HG03025 (cell line): ENCODE measurements around the gene SBK2.

ENCODE experiments used
- ATAC-seq: cut with Tn5 transposase; IDR thresholded peaks from one replicate; pipeline ENCODE4 v1.9.1; 2021; ENCODE audit warnings: mild to moderate bottlenecking, moderate library complexity; ENCODE audit not compliant: unreplicated experiment, low FRiP score

Gene SBK2

DNA sequence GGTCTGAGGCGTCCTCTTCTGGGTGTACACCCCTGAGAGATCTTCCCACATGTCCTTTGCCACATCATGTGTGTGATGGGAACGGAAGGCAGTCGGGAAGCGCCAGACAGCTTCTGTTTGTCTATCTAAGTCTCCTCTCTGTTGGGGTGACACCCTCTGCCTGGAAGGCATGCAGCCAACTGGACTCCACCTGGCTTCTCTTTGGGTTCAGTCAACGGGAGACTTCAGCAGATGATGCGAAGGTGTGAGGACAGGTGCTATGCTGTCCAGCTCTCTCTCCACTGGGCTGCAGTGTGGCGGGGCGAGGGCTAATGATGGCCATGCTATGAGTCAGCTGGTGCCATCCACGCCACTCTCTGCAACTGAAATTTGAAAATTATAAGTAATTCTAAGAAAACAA is 22.8 kb upstream of the SBK2 start:
- ATAC-seq: no peak

DNA sequence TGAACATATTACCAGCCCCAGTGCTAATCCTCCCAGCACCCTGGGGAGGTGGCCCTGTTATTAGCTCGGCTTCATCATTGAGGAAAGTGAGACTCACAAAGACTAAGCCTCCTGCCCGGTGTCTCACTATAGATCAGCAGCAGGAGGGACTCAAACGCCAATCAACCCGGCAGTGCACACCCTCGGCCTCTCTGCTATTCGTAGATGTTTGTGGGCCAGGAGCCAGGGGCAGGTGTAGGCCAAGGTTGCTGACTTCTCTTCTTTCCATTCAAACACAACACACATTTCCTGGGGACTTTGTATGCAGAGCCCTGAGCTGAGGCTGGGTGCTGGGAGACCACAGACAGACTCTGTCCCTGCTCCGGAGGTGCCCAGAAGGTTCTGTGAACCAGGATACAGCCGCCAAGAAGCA is 17.8 kb upstream of the SBK2 start:
- ATAC-seq: no peak

DNA sequence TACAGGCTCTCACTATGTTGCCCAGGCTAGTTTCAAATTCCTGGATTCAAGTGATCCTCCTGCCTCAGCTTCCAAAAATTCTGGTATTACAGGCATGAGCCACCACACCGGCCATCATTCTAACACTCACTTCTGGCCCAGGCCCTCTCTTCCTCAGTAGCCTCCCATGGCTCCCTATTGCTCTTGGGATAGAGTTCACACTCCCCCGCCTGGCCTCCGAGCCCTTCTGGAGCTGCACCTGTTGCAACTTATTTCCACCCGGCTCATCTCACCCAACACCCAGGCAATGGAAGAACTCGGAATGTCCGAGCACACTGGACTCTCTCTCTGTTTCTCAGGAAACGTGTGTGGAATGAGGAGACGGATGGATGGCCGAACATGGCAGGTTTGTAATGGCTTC is 17.4 kb upstream of the SBK2 start:
- no peak for ATAC-seq

DNA sequence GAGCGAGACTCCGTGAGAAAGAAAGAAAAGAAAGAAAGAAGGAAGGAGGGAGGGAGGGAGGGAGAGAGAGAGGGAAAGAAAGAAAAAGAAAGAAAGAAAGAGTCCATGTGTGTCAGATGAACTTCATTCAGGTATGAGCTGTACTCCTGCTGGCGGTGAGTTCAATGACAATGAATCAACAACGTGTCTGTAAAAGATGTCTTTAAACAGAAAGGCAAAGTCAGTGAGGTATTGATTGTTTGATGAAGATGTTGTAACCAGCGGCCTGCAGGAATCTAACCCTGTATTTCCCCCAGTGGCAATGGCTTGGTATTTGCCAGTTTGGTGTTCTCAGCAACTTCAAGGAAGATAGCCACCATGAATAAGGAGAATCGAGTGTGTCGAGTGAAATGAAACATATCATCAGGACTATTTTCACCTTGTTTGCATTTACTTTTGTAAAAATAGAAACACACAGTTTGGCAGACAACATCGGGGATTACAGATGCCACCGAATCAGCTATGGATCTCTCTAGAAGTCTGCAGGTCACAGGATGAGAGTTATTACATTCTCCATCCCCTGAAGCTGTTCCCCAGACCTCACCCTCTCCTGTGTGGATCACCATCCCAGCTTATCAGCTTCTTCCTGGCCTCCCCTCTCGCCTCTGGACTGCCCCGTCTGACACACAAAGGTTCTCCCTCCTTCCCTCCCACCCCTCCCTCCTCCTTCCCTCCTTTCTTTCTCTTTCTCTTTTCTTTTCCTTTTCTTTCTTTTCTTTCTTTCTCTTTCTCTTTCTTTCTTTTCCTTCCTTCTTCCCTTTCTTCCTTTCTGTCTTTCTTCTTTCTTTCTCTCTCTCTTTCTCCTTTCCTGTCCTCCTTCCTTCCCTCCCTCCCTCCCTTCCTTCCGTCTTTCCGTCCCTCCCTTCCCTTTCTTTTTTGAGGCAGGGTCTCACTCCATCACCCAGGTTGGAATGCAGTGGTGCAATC is 16.6 kb upstream of the SBK2 start:
- no peak for ATAC-seq

DNA sequence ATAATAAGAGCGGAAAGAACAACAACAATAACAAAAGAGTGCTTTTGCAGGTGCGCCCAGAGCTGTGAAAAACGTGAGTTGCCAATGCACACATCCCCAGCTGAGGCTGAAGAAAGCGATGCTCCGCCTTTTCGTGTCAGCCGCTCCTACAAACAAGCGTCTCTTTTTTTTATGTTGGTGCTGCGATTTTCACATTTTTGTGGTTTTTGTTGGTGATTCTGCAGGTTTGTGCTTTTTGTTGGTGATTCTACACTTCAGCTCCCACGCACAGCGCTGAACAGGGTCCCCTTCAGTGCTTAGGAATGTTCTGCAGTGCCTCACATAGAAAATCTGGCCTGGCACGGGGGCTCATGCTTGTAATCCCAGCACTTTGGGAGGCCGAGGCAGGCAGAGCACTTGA is 15.7 kb upstream of the SBK2 start:
- no peak for ATAC-seq

DNA sequence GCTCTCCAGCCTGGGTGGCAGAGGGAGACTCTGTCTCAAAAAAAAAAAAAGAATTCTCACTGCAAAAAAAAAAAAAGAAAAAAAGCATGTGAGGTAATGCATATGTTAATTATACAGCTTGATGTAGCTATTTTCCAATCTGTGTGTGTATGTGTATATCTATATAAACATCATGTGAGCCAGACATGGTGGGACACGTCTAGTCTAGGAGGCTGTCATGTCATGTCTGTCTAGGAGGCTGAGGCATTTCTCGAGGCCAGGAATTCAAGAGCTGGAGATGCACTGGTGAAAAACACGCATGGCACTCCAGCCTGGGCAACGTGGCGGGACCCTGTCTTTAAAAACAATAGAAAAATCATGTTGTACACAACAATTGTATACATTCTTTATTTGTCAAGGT is 15.3 kb upstream of the SBK2 start:
- ATAC-seq: no peak

DNA sequence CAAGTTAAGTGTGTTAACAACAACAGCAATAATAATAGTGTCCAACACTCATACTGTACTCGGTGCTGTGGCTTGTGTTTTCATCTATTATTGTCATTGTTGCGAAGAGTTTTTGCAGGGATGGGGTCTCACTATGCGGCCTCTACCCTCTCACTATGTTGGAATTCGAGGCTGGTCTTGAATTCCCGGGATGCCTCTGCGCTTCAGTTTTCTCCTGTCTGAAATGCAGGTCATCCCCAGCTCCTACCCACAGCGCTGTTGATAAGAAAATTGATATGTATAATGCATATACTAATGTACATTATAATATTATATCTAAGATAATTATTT is 13.4 kb upstream of the SBK2 start:
- no peak for ATAC-seq

DNA sequence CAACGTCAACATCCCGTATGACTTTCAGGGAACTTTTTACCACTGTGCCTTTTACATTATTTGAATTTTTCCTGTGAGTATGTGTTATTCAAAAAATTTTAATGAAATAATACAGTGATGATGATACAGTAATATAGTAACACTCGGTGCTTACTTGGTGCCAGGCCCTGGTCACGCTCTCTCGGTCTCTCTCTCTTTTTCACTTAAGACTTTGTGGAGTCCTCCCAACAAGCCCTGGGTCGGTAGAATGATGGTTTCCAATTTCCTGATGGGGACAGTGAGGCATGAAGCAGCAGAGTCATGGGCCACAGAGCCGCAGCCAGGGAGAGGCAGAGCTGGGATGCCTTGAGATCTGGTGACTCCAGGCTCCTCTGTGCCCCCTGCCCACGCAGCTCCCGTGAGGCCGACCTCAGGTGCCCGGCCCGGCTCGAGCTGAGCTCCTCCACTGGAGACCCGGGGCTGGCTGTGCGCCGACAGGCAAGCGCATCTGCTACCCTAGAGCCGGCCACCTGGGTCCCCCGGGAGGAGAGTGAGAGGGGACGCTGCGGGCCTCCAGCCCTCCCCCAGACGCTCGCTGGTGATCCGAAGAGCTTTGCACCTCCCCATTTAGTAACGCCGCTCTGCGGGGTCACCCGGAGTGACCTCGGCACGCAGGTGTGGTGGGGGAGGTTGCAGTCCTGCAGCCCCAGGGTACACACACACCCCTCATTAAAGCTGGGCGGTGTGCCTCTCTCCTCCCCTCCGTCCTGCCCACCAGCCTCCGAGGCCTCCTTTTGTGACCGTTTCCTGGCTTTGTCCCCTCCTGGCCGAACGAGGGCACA is 12.8 kb upstream of the SBK2 start:
- ATAC-seq: no peak

DNA sequence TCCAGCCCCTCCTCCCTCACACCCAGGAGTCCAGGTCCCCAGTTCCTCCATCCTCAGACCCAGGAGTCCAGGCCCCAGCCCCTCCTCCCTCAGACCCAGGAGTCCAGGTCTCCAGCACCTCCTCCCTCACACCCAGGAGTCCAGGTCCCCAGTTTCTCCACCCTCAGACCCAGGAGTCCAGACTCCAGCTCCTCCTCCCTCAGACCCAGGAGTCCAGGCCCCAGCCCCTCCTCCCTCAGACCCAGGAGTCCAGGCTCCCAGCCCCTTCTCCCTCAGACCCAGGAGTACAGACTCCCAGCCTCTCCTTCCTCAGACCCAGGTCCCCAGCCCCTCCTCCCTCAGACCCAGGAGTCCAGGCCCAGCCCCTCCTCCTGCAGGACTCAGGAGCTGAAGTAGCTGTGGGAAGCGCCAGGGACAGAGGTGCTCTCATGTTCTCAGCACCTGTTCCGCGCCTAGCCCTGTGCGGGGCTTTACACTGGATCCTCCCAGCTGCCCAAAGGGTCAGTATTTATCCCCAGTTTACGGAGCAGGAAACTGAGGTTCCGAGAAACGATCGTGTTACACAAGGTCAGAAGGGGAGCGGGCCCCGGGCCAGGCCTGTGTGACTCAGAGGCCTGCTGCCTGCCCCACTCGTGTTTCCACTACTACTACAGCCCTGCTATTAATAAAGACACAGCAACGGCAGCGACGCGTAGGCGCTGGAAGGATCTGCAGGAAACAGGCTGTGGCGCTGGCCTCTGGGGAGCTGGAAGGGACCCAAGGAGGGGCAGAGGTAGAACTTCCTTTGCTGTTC is 10.1 kb upstream of the SBK2 start:
- ATAC-seq: no peak

DNA sequence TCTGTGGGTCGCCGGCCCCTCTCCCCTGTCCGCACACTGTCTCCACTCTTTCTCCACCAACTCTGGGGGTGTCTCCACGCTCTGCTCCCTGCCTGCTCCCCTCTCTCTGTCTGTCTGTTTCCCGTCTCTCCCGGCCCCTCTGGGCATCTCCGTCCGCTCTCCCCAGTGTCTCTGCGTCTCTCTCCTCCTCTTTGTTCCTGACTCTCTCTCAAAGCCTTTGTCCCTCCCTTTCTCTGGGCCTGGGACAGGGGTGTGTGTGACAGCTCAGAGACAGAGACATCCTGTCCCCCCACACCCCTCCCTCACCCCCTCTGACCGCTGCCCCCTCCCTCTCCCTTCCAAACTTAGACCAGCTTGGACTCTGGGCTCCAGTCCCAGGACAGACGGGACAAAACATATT is 9.1 kb upstream of the SBK2 start:
- ATAC-seq: no peak

DNA sequence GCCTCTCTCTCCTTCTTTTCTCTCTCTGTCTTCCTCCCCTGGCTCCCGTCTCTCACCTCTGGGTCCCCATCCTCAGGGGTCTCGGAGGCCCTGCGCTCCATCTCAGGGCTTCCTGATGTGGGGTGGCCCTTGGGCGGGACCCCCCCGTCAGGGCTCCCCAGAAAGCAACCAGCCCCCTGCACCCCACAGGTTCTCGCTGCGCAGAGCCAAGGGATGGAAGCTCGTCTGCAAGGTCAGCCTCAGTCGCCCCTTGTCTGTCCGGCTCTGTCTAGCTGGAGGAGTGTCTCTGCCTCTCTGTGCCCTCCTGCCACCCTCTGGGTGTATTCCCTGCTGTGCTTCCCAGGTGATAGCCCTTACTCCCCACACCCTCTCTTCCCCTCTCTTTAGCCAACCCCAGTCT is 8.5 kb upstream of the SBK2 start, which contains the start of gene SBK3:
TSS of gene SBK3 (minus strand) at position 101 of the 400 bp plus-strand sequence. CDS start at position 101, 0 bp downstream.
- ATAC-seq: no peak

DNA sequence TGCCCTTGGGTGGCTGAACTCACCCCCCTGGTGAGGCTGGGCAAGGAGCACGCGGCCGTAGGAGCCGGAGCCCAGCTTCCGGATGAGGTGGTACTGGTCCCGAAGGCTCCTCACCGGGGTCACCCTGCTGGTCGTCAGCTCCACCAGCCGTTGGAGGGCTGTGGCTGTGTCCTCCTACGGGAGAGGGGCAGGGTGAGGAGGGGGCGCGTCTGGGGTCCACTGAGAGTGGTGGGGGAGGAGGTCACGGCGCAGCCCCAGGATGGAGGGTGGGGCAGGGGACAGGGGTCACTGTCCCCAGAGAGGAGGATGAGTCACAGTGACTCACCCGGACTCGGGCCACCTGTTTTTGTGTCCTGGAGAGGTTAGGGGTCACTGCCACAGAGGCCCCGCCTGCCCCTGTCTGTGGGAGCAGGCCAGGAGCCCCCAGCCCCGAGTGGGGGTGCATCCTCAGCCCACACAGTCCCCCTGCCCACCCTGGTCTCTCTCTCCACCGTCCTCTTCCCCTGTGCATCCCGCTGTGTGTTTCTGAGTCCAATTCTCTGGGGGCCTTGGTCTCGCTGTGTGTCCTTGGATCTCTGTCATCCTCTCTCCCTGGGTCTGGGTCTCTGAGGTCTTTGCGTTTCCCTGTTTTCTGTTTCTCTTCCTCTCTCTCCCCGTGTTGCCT is 8.0 kb upstream of the SBK2 start:
- no peak for ATAC-seq

DNA sequence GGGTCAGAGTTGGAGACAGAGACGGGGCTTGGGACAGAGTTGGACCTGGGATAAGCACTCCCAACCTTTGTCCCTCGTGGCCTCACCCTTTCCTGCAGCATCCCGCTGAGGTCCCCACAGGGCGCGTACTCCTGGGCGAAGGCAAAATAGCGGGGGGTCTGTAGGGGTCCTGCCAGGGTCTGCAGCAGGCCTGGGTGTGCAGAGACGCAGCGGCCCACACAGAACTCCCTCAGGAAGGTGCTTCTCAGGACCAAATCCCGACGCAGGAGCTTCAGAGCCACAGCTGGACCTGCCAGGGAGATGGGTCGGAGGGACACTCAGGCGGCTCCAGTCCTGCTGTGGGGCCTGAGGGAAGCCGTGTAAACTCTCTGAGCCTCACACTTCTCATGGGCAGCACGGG is 7.1 kb upstream of the SBK2 start:
- ATAC-seq: no peak

DNA sequence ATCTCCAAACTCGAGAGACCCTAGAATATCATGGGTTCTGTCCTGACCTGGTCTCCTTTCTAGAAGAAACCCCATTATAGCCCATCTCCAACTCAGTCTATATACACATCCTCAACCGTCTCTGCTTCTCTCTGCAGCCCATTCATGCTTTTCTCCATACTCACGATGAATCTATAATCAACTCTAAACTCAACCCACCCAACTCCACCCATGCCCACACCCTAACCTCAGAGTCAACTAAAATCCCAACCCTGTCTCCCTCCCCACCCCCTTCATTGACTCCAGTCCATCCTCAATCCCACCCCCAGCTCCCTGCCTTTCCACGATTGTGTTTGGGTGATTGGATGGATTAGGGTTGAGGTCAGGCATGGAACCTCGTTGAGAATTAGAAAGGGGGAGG is 6.6 kb upstream of the SBK2 start:
- ATAC-seq: no peak

DNA sequence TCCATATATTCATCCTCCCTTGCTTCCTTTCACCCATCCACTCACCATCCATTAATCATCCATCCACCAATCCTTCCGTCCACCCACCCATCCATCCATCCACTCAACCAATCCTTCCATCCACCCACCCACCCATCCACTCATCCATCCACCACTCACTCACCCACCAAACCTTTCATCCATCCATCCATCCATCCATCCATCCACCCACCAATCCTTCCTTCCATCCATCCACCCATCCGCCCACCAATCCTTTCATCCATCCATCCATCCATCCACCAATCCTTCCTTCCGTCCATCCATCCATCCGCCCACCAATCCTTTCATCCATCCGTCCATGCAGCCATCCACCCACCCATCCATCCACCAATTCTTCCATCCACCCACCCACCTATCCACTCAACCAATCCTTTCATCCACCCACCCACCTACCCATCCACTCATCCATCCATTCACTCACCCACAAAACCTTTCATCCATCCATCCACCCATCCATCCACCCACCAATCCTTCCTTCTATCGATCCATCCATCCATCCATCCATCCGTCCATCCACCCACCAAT is 5.4 kb upstream of the SBK2 start:
- ATAC-seq: no peak

DNA sequence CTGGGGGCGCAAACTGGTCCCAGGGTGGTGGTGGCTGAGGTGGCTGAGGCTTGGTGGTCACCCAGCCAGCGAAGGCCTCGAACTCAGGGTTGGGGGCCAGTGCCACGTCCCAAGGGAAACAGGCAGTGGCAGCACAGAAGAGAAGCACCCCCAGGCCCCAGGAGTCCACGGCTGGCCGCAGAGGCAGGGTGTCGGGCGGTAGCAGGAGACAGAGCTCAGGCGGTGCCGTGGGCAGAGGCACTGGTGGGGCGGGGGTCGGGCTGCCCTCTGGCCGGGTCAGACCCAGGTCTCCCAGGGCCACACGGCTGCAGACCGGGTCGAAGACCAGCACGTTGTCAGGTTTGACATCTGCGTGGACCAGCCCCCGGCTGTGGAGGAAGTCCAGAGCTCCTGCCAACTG is 4.2 kb upstream of the SBK2 start:
- ATAC-seq: no peak

DNA sequence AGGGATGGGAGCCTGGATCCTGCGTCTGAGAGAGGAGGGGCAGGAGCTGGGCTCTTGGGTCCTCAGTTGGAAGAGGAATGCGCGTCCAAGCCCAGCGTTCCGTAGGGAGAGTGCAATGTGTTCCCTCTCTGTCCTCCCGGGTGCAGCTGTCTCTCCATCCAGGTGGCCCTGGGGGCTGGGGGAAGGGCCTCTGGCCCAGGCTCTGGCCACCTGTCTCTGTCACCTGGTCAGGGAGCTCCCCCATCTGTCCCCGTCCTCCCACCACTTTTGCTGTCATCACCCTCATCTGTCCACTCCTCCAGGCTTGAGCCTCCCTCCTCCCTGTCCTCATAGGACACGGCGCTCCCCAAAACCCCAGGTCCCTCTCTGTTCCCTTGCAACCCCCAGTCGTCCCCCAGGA is 3.7 kb upstream of the SBK2 start:
- ATAC-seq: no peak

DNA sequence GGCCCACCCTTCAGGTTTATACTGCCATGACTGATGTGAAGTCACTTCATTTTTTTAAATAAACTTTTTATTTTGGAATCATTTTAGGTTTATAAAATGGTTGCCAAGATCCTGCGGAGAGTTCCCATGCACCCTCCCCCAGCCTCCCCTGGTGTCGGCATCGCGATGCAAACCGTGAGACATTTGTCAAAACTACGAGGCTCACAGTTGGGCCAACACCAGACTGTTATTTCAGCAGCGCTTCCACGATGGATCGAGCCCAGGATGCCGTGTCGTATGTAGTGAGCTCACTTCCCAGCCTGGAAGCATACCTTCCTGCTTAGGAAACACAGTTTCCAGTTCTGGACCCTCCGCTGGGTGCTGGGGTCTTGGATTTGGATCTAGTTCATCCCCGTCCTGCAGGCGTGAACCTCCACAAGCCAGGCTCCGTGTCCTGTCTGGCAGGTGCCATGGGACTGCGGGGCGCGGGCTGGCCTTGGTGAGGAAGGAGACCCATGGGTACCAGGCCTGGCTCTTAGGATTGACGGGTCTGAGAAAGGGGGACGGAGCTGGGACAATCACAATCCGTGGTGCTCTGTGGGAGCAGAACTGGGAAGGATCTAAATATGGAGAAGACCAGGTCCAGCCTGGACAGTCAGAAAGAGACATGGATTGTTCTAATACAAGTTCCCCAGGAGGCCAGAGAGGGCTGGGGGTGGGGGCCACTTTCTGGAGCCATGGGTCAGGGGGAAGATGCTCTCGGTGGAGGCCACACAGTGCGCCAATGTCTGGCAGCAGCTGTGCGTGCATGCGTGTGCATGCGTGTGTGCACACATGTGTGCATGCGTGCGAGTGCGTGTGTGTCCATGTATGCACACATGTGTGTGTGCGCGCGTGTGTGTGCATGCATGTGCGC is 2.4 kb upstream of the SBK2 start:
- ATAC-seq: no peak

DNA sequence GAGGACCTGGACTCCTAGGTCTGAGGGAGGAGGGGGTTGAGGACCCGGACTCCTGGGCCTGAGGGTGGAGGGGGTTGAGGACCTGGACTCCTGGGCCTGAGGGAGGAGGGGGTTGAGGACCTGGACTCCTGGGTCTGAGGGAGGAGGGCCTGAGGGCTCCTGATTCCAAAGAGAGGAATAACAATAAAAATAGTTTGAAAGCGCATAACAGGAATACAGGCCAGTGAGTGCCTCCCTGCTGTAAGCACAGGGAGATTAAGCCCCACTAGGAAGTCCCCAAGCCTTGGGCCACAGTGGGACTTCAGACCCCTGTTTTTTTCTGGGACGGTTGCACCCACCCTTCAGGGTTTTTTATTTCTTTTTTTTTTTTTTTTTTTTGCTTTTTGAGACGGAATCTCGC is 1.2 kb upstream of the SBK2 start:
- ATAC-seq: no peak
